K562 (cell line): ENCODE results near the gene PRKACA. TPM values are rescaled to one million over a fixed set of nuclear protein-coding genes. Genes with fewer than 3 reads are reported as not detected.

ENCODE experiments used
- BCOR ChIP-seq: fragments of 450-650 bp; IDR thresholded peaks from 2 replicates; pipeline ENCODE4 v1.6.1; 2016
- BRCA1 ChIP-seq, 2 experiments: fragments of 450-650 bp in 1 of 2; sonication (generic) in 1 of 2; formaldehyde crosslinking in 1 of 2; IDR thresholded peaks; 2 replicates each; pipeline versions ENCODE4 v1.5.0 to v1.6.1; 2017 to 2020; ENCODE audit warnings: mild to moderate bottlenecking in 1 of 2, missing genetic modification reagents in 1 of 2
- FOXM1 ChIP-seq, 2 experiments: fragments of 450-650 bp in 1 of 2; sonication (generic) in 1 of 2; formaldehyde crosslinking in 1 of 2; IDR thresholded peaks; 2 replicates each; pipeline versions ENCODE4 v1.6.1 to v1.9.0; 2017 to 2022; ENCODE audit warnings: low read depth in 2 of 2, mild to moderate bottlenecking in 2 of 2, missing genetic modification reagents in 1 of 2, moderate library complexity in 1 of 2
- FOXP1 ChIP-seq: sonication (generic); formaldehyde crosslinking; IDR thresholded peaks from 2 replicates; pipeline ENCODE4 v1.8.0; 2022; ENCODE audit warnings: mild to moderate bottlenecking, missing genetic modification reagents
- MYC ChIP-seq, 2 experiments: fragments of 250-450 bp in 1 of 2; sonication (Bioruptor Pico) in 1 of 2; IDR thresholded peaks; 2 replicates each; pipeline versions ENCODE4 v1.5.1 to v1.6.1; 2012 to 2021; ENCODE audit warnings: low read depth in 2 of 2, borderline replicate concordance in 1 of 2, improper control_type of control experiment in 1 of 2, low read length in 1 of 2, mild to moderate bottlenecking in 1 of 2, moderate library complexity in 1 of 2
- NCOR1 ChIP-seq: fragments of 450-650 bp; IDR thresholded peaks from 2 replicates; pipeline ENCODE4 v1.6.1; 2016; ENCODE audit warnings: mild to moderate bottlenecking, moderate library complexity
- NR4A1 ChIP-seq, 2 experiments: fragments of 250-450 bp in 1 of 2; fragments of 450-650 bp in 1 of 2; sonication (Bioruptor Pico) in 1 of 2; IDR thresholded peaks; 2 replicates each; pipeline versions ENCODE4 v1.4.0 to v1.6.1; 2016 to 2020; ENCODE audit warnings: mild to moderate bottlenecking in 2 of 2, missing compliant biosample characterization in 1 of 2, missing genetic modification characterization in 1 of 2, moderate library complexity in 1 of 2
- PTBP1 ChIP-seq: fragments of 200-400 bp; formaldehyde crosslinking; IDR thresholded peaks from 2 replicates; pipeline ENCODE4 v1.6.1; 2017; ENCODE audit warnings: low read depth, low read length
- SNRNP70 ChIP-seq: fragments of 200-400 bp; formaldehyde crosslinking; optimal IDR thresholded peaks from 2 replicates; pipeline ENCODE3; 2017; ENCODE audit warnings: low read depth, low read length
- SP1 ChIP-seq: sonication (generic); formaldehyde crosslinking; IDR thresholded peaks from 2 replicates; pipeline ENCODE4 v1.8.1; 2022; ENCODE audit warnings: mild to moderate bottlenecking, missing genetic modification reagents
- ZBTB17 ChIP-seq: fragments of 450-650 bp; formaldehyde crosslinking; IDR thresholded peaks from 2 replicates; pipeline ENCODE4 v1.4.0; 2020; ENCODE audit warnings: mild to moderate bottlenecking
- ZC3H8 ChIP-seq: fragments of 450-650 bp; IDR thresholded peaks from 2 replicates; pipeline ENCODE4 v1.6.1; 2017
- ZNF324 ChIP-seq: fragments of 250-450 bp; sonication (Bioruptor Pico); IDR thresholded peaks from 2 replicates; pipeline ENCODE4 v1.4.0; 2020; ENCODE audit warnings: mild to moderate bottlenecking
- ZNF79 ChIP-seq: fragments of 250-450 bp; sonication (Bioruptor Pico); IDR thresholded peaks from 2 replicates; pipeline ENCODE4 v1.4.0; 2020; ENCODE audit warnings: low read depth, mild to moderate bottlenecking, moderate library complexity
- polyA plus RNA-seq, 8 experiments: library from polyadenylated mRNA; depleted of rRNA in 4 of 8; stranded (reverse) in 5 of 8; unstranded in 3 of 8; fragments of >200 nt; fragmentation: Nextera tagmentation in 2 of 8; fragmentation: Illumina TruSeq in 1 of 8; extraction: Ambion mirVana in 2 of 8; extraction: Trizol in 1 of 8; gene quantifications; 2 replicates each; pipeline versions ENCODE4 v1.2.1 to v1.2.3, GENCODE V29; 2011 to 2014; ENCODE audit warnings: inconsistent platforms in 1 of 8, missing spikeins in 1 of 8
- total RNA-seq, 7 experiments: library from RNA; depleted of rRNA in 6 of 7; stranded (reverse); fragments of >200 nt in 6 of 7; fragmentation: Illumina TruSeq in 2 of 7; extraction: Trizol in 2 of 7; gene quantifications; 2 replicates each; pipeline versions ENCODE4 v1.2.1 to v1.2.3, GENCODE V29; 2011 to 2021; ENCODE audit warnings: low replicate concordance in 1 of 7
- TF ChIP-seq, protein P1 (sequence below): fragments of 150-350 bp; IDR thresholded peaks from 2 replicates; pipeline ENCODE4 v1.6.1; 2014; ENCODE audit warnings: low read depth, mild to moderate bottlenecking, low read length, borderline replicate concordance
- TF ChIP-seq, protein P2 (sequence below): fragments of 450-650 bp; IDR thresholded peaks from 2 replicates; pipeline ENCODE4 v1.6.1; 2014; ENCODE audit warnings: low read depth, mild to moderate bottlenecking, moderate library complexity, borderline replicate concordance
- TF ChIP-seq, protein P3 (sequence below): sonication (generic); formaldehyde crosslinking; IDR thresholded peaks from 2 replicates; pipeline ENCODE4 v1.8.0; 2022; ENCODE audit warnings: mild to moderate bottlenecking, missing genetic modification reagents

PRKACA gene
- total and polyA plus RNA-seq, 9 of the 15 experiments (the other 6 are each of a cell fraction or from before 2014, with no cell fraction given), result 1.2 to 63.1 (median 13.0) TPM

DNA sequence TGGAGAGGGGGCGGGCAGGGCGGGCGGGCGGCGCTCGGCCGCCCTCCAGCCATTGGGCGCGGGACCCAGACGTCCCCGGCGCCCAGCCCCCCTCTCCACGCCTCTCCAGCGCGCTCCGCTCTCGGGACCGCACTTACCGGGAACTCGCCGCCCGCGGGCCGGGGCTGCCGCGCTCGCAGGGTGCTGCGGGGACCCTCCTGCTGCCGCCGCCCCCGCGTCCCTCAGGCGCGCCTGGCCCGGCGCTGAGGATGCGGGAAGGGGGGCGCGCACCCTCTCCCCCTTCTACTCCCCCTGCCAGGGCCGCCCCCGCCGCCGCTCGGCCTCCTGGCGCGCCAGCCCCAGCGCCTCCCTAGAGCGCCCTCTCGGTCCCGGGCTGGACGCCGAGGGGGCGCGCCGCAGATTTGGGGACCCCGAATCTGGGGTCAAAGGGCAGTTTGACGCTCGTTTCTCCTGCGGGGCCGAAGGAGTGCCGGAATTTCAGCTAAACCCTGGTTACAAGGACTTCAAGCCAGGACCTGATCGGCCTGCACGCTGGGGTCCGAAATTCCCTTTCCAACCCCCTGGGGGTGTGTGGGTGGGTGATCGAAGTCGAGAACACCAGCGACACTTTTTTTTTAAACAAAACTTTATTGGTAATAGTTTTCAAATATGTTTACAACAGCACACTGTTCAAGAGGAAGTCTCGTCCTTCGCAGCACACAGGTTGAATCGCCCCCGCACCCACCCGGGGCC is 26.3 kb downstream of the PRKACA start (continued):
- TF ChIP-seq FOXM1 (IDR thresholded peaks at IDR 0.05; ENCODE audit: low read depth) (peak; percentile 70), FOXM1 (CRISPR knock-in tag; IDR thresholded peaks at IDR 0.05; ENCODE audit: low read depth) (no peak), NR4A1 (CRISPR knock-in tag; IDR thresholded peaks at IDR 0.05) (no peak), NR4A1 (tag; IDR thresholded peaks at IDR 0.05) (peak; percentile 65; the same call in 1 of the 2 replicates), ZNF324 (no peak), FOXP1 (CRISPR knock-in tag) (peak; percentile 71), ZBTB17 (0 out of 2 replicates have a peak, but pooled peaks have one; percentile 44), ZC3H8 (no peak), SP1 (CRISPR knock-in tag) (peak; percentile 76), SNRNP70 (no peak), PTBP1 (0 out of 2 replicates have a peak, but pooled peaks have one; percentile 24), NCOR1 (peak; percentile 45; the same call in 1 of the 2 replicates), BRCA1 (IDR thresholded peaks at IDR 0.05) (no peak), BRCA1 (CRISPR knock-in tag; IDR thresholded peaks at IDR 0.05) (no peak), ZNF79 (no peak), BCOR (no peak), MYC (IDR thresholded peaks at IDR 0.05; ENCODE audit: low read depth, low read length) (0 out of 2 replicates have a peak, but pooled peaks have one; percentile 29), MYC (CRISPR knock-in tag; IDR thresholded peaks at IDR 0.05; ENCODE audit: borderline replicate concordance, low read depth) (no peak)
- TF ChIP-seq, protein P1, sequence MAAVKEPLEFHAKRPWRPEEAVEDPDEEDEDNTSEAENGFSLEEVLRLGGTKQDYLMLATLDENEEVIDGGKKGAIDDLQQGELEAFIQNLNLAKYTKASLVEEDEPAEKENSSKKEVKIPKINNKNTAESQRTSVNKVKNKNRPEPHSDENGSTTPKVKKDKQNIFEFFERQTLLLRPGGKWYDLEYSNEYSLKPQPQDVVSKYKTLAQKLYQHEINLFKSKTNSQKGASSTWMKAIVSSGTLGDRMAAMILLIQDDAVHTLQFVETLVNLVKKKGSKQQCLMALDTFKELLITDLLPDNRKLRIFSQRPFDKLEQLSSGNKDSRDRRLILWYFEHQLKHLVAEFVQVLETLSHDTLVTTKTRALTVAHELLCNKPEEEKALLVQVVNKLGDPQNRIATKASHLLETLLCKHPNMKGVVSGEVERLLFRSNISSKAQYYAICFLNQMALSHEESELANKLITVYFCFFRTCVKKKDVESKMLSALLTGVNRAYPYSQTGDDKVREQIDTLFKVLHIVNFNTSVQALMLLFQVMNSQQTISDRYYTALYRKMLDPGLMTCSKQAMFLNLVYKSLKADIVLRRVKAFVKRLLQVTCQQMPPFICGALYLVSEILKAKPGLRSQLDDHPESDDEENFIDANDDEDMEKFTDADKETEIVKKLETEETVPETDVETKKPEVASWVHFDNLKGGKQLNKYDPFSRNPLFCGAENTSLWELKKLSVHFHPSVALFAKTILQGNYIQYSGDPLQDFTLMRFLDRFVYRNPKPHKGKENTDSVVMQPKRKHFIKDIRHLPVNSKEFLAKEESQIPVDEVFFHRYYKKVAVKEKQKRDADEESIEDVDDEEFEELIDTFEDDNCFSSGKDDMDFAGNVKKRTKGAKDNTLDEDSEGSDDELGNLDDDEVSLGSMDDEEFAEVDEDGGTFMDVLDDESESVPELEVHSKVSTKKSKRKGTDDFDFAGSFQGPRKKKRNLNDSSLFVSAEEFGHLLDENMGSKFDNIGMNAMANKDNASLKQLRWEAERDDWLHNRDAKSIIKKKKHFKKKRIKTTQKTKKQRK, result no peak
- TF ChIP-seq, protein P2, sequence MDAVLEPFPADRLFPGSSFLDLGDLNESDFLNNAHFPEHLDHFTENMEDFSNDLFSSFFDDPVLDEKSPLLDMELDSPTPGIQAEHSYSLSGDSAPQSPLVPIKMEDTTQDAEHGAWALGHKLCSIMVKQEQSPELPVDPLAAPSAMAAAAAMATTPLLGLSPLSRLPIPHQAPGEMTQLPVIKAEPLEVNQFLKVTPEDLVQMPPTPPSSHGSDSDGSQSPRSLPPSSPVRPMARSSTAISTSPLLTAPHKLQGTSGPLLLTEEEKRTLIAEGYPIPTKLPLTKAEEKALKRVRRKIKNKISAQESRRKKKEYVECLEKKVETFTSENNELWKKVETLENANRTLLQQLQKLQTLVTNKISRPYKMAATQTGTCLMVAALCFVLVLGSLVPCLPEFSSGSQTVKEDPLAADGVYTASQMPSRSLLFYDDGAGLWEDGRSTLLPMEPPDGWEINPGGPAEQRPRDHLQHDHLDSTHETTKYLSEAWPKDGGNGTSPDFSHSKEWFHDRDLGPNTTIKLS, result peak; percentile 34; the same call in 1 of the 2 replicates
- TF ChIP-seq, protein P3, sequence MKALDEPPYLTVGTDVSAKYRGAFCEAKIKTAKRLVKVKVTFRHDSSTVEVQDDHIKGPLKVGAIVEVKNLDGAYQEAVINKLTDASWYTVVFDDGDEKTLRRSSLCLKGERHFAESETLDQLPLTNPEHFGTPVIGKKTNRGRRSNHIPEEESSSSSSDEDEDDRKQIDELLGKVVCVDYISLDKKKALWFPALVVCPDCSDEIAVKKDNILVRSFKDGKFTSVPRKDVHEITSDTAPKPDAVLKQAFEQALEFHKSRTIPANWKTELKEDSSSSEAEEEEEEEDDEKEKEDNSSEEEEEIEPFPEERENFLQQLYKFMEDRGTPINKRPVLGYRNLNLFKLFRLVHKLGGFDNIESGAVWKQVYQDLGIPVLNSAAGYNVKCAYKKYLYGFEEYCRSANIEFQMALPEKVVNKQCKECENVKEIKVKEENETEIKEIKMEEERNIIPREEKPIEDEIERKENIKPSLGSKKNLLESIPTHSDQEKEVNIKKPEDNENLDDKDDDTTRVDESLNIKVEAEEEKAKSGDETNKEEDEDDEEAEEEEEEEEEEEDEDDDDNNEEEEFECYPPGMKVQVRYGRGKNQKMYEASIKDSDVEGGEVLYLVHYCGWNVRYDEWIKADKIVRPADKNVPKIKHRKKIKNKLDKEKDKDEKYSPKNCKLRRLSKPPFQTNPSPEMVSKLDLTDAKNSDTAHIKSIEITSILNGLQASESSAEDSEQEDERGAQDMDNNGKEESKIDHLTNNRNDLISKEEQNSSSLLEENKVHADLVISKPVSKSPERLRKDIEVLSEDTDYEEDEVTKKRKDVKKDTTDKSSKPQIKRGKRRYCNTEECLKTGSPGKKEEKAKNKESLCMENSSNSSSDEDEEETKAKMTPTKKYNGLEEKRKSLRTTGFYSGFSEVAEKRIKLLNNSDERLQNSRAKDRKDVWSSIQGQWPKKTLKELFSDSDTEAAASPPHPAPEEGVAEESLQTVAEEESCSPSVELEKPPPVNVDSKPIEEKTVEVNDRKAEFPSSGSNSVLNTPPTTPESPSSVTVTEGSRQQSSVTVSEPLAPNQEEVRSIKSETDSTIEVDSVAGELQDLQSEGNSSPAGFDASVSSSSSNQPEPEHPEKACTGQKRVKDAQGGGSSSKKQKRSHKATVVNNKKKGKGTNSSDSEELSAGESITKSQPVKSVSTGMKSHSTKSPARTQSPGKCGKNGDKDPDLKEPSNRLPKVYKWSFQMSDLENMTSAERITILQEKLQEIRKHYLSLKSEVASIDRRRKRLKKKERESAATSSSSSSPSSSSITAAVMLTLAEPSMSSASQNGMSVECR (CRISPR knock-in tag), result peak; percentile 64; the same call in 1 of the 2 replicates
